OCI-LY7 (cell line): Measurements from ENCODE around the gene ATP1A2. TPM values are rescaled to one million over a fixed set of nuclear protein-coding genes. Genes with fewer than 3 reads are reported as not detected.

Experiments
- BruUV-seq: library from RNA; stranded (reverse); fragments of 400-500 nt; replicated peaks from 2 replicates; lab custom pipeline; 2021; lab: Mats Ljungman, UMichigan
- CTCF ChIA-PET: fragments of 300-600 bp; sonication (Branson Sonifier 250); formaldehyde crosslinking; loops from one replicate; lab custom pipeline; 2022; ENCODE audit warnings: antibody characterized with exemption; ENCODE audit not compliant: unreplicated experiment; lab: Charles Lee
- POLR2A ChIA-PET: fragments of 300-600 bp; sonication (Branson Sonifier 250); formaldehyde crosslinking; loops from one replicate; lab custom pipeline; 2022; ENCODE audit warnings: antibody characterized with exemption; lab: Charles Lee
- DNase-seq: peaks from one replicate; pipeline ENCODE4 v3.0.0-alpha.2; 2015; ENCODE audit warnings: low spot score
- H2AFZ ChIP-seq: fragments of 200-600 bp; sonication (generic), shearing (Covaris generic); 2 replicates; pipeline ENCODE4 v1.6.1; 2014; ENCODE audit warnings: mild to moderate bottlenecking, antibody characterized with exemption, low read length, moderate library complexity
- H3K27ac ChIP-seq: fragments of 200-600 bp; sonication (generic); 2 replicates; pipeline ENCODE4 v1.5.1; 2014; ENCODE audit warnings: mixed run types, low read depth, mild to moderate bottlenecking, moderate library complexity, low read length, inconsistent platforms; ENCODE audit not compliant: poor library complexity, severe bottlenecking
- H3K36me3 ChIP-seq: fragments of 200-600 bp; sonication (generic); 2 replicates; pipeline ENCODE4 v1.6.1; 2014; ENCODE audit warnings: mild to moderate bottlenecking, antibody characterized with exemption, low read length, moderate library complexity, mixed read lengths; ENCODE audit not compliant: insufficient read depth
- H3K4me1 ChIP-seq: fragments of 200-600 bp; sonication (generic); 2 replicates; pipeline ENCODE4 v1.5.1; 2014; ENCODE audit warnings: mild to moderate bottlenecking, low read length; ENCODE audit not compliant: insufficient read depth, poor library complexity, severe bottlenecking
- H3K4me2 ChIP-seq: fragments of 200-600 bp; sonication (generic); 2 replicates; pipeline ENCODE4 v1.6.1; 2014; ENCODE audit warnings: mild to moderate bottlenecking, low read length
- H3K4me3 ChIP-seq: fragments of 200-600 bp; sonication (generic); 2 replicates; pipeline ENCODE4 v1.5.1; 2014; ENCODE audit warnings: mild to moderate bottlenecking, low read depth, low read length; ENCODE audit not compliant: poor library complexity, severe bottlenecking
- H3K79me2 ChIP-seq: fragments of 200-600 bp; sonication (generic); 2 replicates; pipeline ENCODE4 v1.6.1; 2016; ENCODE audit warnings: low read depth, mild to moderate bottlenecking, low read length, moderate library complexity, mixed read lengths; ENCODE audit not compliant: insufficient read depth
- H3K9me2 ChIP-seq: fragments of 200-600 bp; sonication (generic); 2 replicates; pipeline ENCODE4 v1.6.1; 2016; ENCODE audit warnings: mild to moderate bottlenecking, low read length, mixed read lengths; ENCODE audit not compliant: insufficient read depth
- H3K9me3 ChIP-seq: fragments of 200-600 bp; sonication (generic); 2 replicates; pipeline ENCODE4 v1.6.1; 2014; ENCODE audit warnings: mild to moderate bottlenecking, mixed run types, low read length, mixed read lengths
- H4K20me1 ChIP-seq: fragments of 200-600 bp; sonication (generic); 2 replicates; pipeline ENCODE4 v1.6.1; 2014; ENCODE audit warnings: mild to moderate bottlenecking, antibody characterized with exemption, low read length, moderate library complexity, mixed read lengths; ENCODE audit not compliant: insufficient read depth
- CTCF ChIP-seq: fragments of 200-600 bp; sonication (generic); conservative IDR thresholded peaks from 2 replicates; pipeline ENCODE4 v1.5.1; 2014; ENCODE audit warnings: mild to moderate bottlenecking, antibody characterized with exemption, low read length, moderate library complexity, mixed read lengths
- EZH2phosphoT487 ChIP-seq: fragments of 200-600 bp; sonication (generic); IDR thresholded peaks from 2 replicates; pipeline ENCODE4 v1.6.1; 2018; ENCODE audit warnings: low read depth, borderline replicate concordance, mild to moderate bottlenecking, mixed run types, antibody characterized with exemption, low read length, moderate library complexity, mixed read lengths
- intact Hi-C: fragments of 100-400 bp; cut with micrococcal nuclease; formaldehyde crosslinking; loops from one replicate; pipeline ENCODE4 v1.10.0; 2022; ENCODE audit not compliant: unreplicated experiment
- total RNA-seq, 2 experiments: library from RNA; depleted of rRNA in 1 of 2; stranded (reverse); fragments of >200 nt in 1 of 2; shearing (Covaris generic) in 1 of 2; gene quantifications; 2 replicates each; pipeline ENCODE4 v1.2.3, GENCODE V29; 2014 to 2022

ATP1A2 gene
- total RNA-seq, 2 experiments from 2014 or later, result not detected

GRCh38 chr1:160133990-160134770 lies 18.6 kb downstream of the ATP1A2 start:
- Histone ChIP-seq H3K4me3 (no peak overlapping the region), H3K9me3 (no peaks in the 10 kb centered on the region), H3K27ac (no peak overlapping the region), H3K36me3 (no peaks in the 10 kb centered on the region), H3K4me2 (no peak overlapping the region), H2AFZ (no peak overlapping the region), H4K20me1 (no peaks in the 10 kb centered on the region), H3K9me2 (no peaks in the 10 kb centered on the region), H3K79me2 (no peaks in the 10 kb centered on the region), H3K4me1 (no peaks in the 10 kb centered on the region)
- POLR2A ChIA-PET, result no interaction called here
- TF ChIP-seq CTCF (no peak), EZH2phosphoT487 (no peak)
- no TSS peak for BruUV-seq
- CTCF ChIA-PET, result no interaction called here
- no peak for DNase-seq
- intact Hi-C loops, result no loop called here

DNA sequence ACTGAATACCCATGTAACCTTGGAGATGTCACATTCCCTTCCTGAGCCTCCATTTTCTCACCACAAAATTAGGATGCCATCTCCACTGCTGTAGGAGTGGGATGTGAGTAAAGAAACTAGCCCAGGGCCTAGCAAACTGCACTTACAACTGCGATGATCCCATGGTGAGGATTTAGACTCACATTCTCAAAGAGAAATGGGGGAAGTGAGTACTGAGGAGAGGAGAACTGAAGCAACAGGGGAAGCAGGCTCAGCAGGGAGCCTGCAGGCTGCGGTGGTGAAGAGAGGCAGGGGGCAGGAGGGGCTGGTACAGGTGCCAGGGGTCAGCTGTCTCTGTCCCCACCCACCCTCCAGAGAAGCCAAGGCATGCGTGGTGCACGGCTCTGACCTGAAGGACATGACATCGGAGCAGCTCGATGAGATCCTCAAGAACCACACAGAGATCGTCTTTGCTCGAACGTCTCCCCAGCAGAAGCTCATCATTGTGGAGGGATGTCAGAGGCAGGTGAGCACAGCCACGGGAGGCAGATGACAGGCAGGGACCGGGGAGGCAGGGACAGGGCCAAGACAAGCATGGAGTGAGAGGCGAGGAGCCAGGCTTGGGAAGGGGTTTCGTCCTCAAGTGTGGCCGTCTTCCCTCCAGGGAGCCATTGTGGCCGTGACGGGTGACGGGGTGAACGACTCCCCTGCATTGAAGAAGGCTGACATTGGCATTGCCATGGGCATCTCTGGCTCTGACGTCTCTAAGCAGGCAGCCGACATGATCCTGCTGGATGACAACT lies 19.4 kb downstream of the ATP1A2 start:
- Histone ChIP-seq H4K20me1 (no peaks in the 10 kb centered on the region), H3K9me2 (no peaks in the 10 kb centered on the region), H3K9me3 (no peaks in the 10 kb centered on the region), H3K79me2 (no peaks in the 10 kb centered on the region), H3K4me2 (no peak overlapping the region), H3K4me3 (no peak overlapping the region), H2AFZ (no peak overlapping the region), H3K4me1 (no peaks in the 10 kb centered on the region), H3K36me3 (no peaks in the 10 kb centered on the region), H3K27ac (no peak overlapping the region)
- CTCF ChIA-PET, result no interaction called here
- TF ChIP-seq EZH2phosphoT487 (no peak), CTCF (no peak)
- DNase-seq, result no peak
- BruUV-seq, result no TSS peak
- POLR2A ChIA-PET, result no interaction called here
- intact Hi-C loops, result no loop called here
